Endodermal cell (in vitro differentiated cells): ENCODE data around the gene ACACA. TPM values are rescaled to one million over a fixed set of nuclear protein-coding genes. Genes with fewer than 3 reads are reported as not detected.

ENCODE experiments used
- DNase-seq: peaks from one replicate; pipeline ENCODE4 v3.0.0-alpha.2; 2017
- H3K27ac ChIP-seq: 2 replicates; pipeline ENCODE4 v1.5.1; 2013; ENCODE audit warnings: mild to moderate bottlenecking, low read depth, low read length, moderate library complexity
- H3K27me3 ChIP-seq: 2 replicates; pipeline ENCODE4 v1.6.1; 2013; ENCODE audit warnings: mild to moderate bottlenecking, low read length, moderate library complexity; ENCODE audit not compliant: insufficient read depth, control insufficient read depth, poor library complexity, severe bottlenecking
- H3K36me3 ChIP-seq: 2 replicates; pipeline ENCODE4 v1.7.0; 2013; ENCODE audit warnings: mild to moderate bottlenecking, low read length, moderate library complexity; ENCODE audit not compliant: control insufficient read depth, insufficient read depth
- H3K4me1 ChIP-seq: one replicate; pipeline ENCODE4 v1.7.0; 2013; ENCODE audit warnings: low read length; ENCODE audit not compliant: control insufficient read depth, insufficient read depth
- H3K4me3 ChIP-seq: 2 replicates; pipeline ENCODE4 v1.5.1; 2013; ENCODE audit warnings: mild to moderate bottlenecking, low read length, moderate library complexity
- H3K9ac ChIP-seq: 2 replicates; pipeline ENCODE4 v1.6.1; 2013; ENCODE audit warnings: mild to moderate bottlenecking, low read length, moderate library complexity; ENCODE audit not compliant: poor library complexity, severe bottlenecking; ENCODE audit errors: extremely low read depth
- H3K9me3 ChIP-seq: 2 replicates; pipeline ENCODE4 v1.6.1; 2013; ENCODE audit warnings: mild to moderate bottlenecking, low read length, moderate library complexity; ENCODE audit not compliant: control insufficient read depth
- H3K27ac Mint-ChIP-seq: 2 replicates; pipeline ENCODE4 v1.8.0; 2020; ENCODE audit warnings: mixed read lengths
- H3K27me3 Mint-ChIP-seq: 2 replicates; pipeline ENCODE4 v1.8.0; 2021; ENCODE audit warnings: mild to moderate bottlenecking, mixed read lengths; ENCODE audit not compliant: insufficient read depth
- H3K36me3 Mint-ChIP-seq: 2 replicates; pipeline ENCODE4 v1.8.0; 2020; ENCODE audit warnings: low read depth, mixed read lengths
- H3K4me1 Mint-ChIP-seq: 2 replicates; pipeline ENCODE4 v1.8.0; 2020; ENCODE audit warnings: mixed read lengths
- H3K4me3 Mint-ChIP-seq: 2 replicates; pipeline ENCODE4 v1.8.0; 2020; ENCODE audit warnings: mild to moderate bottlenecking, moderate library complexity, mixed read lengths
- H3K9me3 Mint-ChIP-seq: 2 replicates; pipeline ENCODE4 v1.8.0; 2020; ENCODE audit warnings: mild to moderate bottlenecking, mixed read lengths
- CTCF ChIP-seq: fragments of 200-600 bp; sonication (generic); conservative IDR thresholded peaks from 2 replicates; pipeline ENCODE4 v1.5.0; 2021; ENCODE audit warnings: antibody characterized with exemption, mild to moderate bottlenecking
- WGBS, 2 experiments: methylation state at CpG; one replicate each; pipeline versions ENCODE4 v1.1.5 to v1.1.7; 2013; ENCODE audit warnings: missing lambda C conversion rate in 2 of 2, mixed read lengths in 1 of 2; ENCODE audit not compliant: insufficient coverage in 1 of 2, insufficient read length in 1 of 2; 5-methylcytosine and 5-hydroxymethylcytosine counted together
- total RNA-seq, 2 donors: library from RNA; stranded (reverse); fragmentation: NEBNext Ultra II Directional in 1 of 2; extraction: Animal tissue kit (Norgen Biotek cat#: 25700) in 1 of 2; gene quantifications; 2 replicates in 1 of 2; 3 replicates in 1 of 2; pipeline ENCODE4 v1.2.1, GENCODE V29; 2021

Gene ACACA
- total RNA-seq, 2 donors from 2014 or later = 66.7 to 68.6 TPM

DNA sequence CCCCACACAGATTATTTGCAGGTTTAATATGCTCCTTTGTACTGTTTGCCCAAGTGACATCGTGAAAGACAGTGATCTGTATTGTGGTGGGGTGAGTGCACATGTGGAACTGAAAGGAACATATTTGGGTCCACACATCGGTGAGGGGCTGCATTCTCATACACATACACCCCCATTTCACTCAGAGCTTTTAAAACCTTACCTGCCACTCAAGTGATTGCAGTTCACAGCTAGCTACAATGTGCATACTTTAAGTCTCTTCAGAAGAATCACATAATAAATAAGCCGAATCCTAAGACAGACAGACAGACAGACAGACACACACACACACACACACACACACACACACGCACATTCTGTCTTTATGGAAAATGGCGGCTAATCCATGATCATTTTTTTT, 355.3 kb downstream of the ACACA start:
- no peaks in the 10 kb centered on the region for H3K9me3 ChIP-seq
- H3K4me1 ChIP-seq = no peaks in the 10 kb centered on the region
- Mint-ChIP-seq H3K27ac (no peak overlapping the region), H3K9me3 (no peaks in the 10 kb centered on the region), H3K27me3 (no peaks in the 10 kb centered on the region), H3K36me3 (peaks cover 33% of the 10 kb centered on the region), H3K4me3 (no peak overlapping the region), H3K4me1 (peaks cover 12% of the 10 kb centered on the region)
- H3K4me3 ChIP-seq = no peak overlapping the region
- H3K27ac ChIP-seq = no peak overlapping the region
- DNase-seq = no peak
- no peaks in the 10 kb centered on the region for H3K27me3 ChIP-seq
- TF ChIP-seq CTCF = no peak
- 95% methylated on average over 3 of the region's 5 CpGs; no CpG with 5 or more reads in 1 of the 2 experiments for WGBS, 2 experiments
- H3K36me3 ChIP-seq = peaks cover 38% of the 10 kb centered on the region
- no peak overlapping the region for H3K9ac ChIP-seq

DNA sequence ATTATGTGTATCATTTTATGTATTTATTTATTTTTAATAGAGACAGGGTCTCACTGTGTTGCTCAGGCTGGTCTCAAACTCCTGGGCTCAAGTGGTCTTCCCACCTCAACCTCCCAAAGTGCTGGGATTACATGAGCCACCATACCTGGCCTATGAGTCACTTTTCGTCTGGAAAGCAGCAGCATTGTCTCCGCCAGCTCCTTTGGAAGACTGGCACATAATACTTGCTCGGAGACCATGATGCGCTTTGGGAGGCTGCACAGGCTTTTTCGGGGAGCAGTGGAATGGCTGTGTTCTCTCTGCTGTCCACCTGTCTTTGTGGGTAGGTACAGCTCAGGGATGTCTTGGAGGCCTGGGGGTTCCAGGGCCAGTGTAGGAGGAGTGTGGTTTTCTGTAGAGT, 355.7 kb downstream of the ACACA start:
- Mint-ChIP-seq H3K4me3 (no peak overlapping the region), H3K9me3 (no peaks in the 10 kb centered on the region), H3K36me3 (peaks cover 28% of the 10 kb centered on the region), H3K27ac (peak overlapping the region; percentile 83), H3K27me3 (no peaks in the 10 kb centered on the region), H3K4me1 (peaks cover 12% of the 10 kb centered on the region)
- peak; percentile 69 for DNase-seq
- Histone ChIP-seq H3K36me3 (peaks cover 36% of the 10 kb centered on the region), H3K9me3 (no peaks in the 10 kb centered on the region), H3K4me1 (no peaks in the 10 kb centered on the region), H3K4me3 (no peak overlapping the region), H3K9ac (no peak overlapping the region), H3K27me3 (no peaks in the 10 kb centered on the region), H3K27ac (no peak overlapping the region)
- WGBS, 2 experiments = 81 to 97% methylated on average over 5 of the region's 5 CpGs
- TF ChIP-seq CTCF = no peak

DNA sequence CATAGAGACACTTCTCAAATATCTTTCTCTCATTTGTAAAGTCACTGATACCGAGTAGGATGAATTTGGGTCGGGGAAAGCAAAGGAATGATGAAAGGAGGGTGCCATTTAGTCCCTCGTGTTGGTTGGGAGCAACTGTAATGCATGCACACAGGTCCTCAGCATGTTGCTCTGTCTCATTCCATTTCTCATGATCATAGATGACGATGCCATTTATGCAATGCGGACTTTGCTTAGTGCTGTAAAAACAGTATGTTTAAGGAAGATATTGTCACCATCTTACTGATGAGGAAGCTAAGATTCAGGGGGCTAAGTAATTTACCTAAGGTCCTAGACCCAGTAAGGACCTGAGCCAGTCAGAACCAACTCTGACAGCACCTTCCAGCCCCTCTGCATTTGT, 357.8 kb downstream of the ACACA start:
- TF ChIP-seq CTCF = no peak
- Histone ChIP-seq H3K9ac (no peak overlapping the region), H3K4me1 (peaks cover 5% of the 10 kb centered on the region), H3K36me3 (peaks cover 38% of the 10 kb centered on the region), H3K27ac (no peak overlapping the region), H3K4me3 (no peak overlapping the region), H3K9me3 (no peaks in the 10 kb centered on the region), H3K27me3 (no peaks in the 10 kb centered on the region)
- Mint-ChIP-seq H3K27ac (no peak overlapping the region), H3K4me3 (no peak overlapping the region), H3K27me3 (no peaks in the 10 kb centered on the region), H3K36me3 (peaks cover 24% of the 10 kb centered on the region), H3K4me1 (peaks cover 22% of the 10 kb centered on the region), H3K9me3 (no peaks in the 10 kb centered on the region)
- DNase-seq = no peak
- 96 to 97% methylated on average over 5 of the region's 5 CpGs for WGBS, 2 experiments
